Pulmonary artery endothelial cell (primary cell): ENCODE measurements around the gene SHC2. TPM values are rescaled to one million over a fixed set of nuclear protein-coding genes. Genes with fewer than 3 reads are reported as not detected.
"Not testable (repeated sequence)": the region's sequence is repeated elsewhere in the genome, so short reads cannot be mapped to it uniquely, and the experiment has no call there.

Experiments used
- DNase-seq: peaks from one replicate; pipeline ENCODE4 v3.0.0-alpha.2; 2011; ENCODE audit warnings: low read depth, low spot score
- total RNA-seq: library from RNA; depleted of rRNA; stranded (reverse); fragments of >200 nt; gene quantifications from 2 replicates; pipeline ENCODE4 v1.2.3, GENCODE V29; 2014

Gene SHC2
- total RNA-seq, 1 donor from 2014 or later: 4.7 TPM

GRCh38 chr19:492091-492531 is 31.3 kb upstream of the SHC2 start:
- DNase-seq: no peak

- no peak for DNase-seq
Observed at GRCh38 chr19:491146-491741, 30.4 kb upstream of the SHC2 start.

- no peak for DNase-seq
Observed at GRCh38 chr19:489418-490196, 28.8 kb upstream of the SHC2 start.

GRCh38 chr19:488505-489417 is 27.9 kb upstream of the SHC2 start:
- peak; percentile 83 for DNase-seq

GRCh38 chr19:485583-486236 is 24.9 kb upstream of the SHC2 start:
- no peak for DNase-seq

- DNase-seq: no peak
Observed at GRCh38 chr19:485077-485476, 24.2 kb upstream of the SHC2 start.

GRCh38 chr19:484494-484893 is 23.7 kb upstream of the SHC2 start:
- no peak for DNase-seq

- DNase-seq: no peak
Observed at GRCh38 chr19:483332-484072, 22.7 kb upstream of the SHC2 start.

GRCh38 chr19:482186-483041 is 21.6 kb upstream of the SHC2 start:
- no peak for DNase-seq

GRCh38 chr19:481100-481499 is 20.3 kb upstream of the SHC2 start:
- not testable (repeated sequence) for DNase-seq

- DNase-seq: no peak
Observed at GRCh38 chr19:480016-480855, 19.4 kb upstream of the SHC2 start.

- DNase-seq: no peak
Observed at GRCh38 chr19:478976-479375, 18.1 kb upstream of the SHC2 start.

GRCh38 chr19:478236-478903 is 17.5 kb upstream of the SHC2 start:
- no peak for DNase-seq

GRCh38 chr19:475360-475759 is 14.5 kb upstream of the SHC2 start:
- no peak for DNase-seq

GRCh38 chr19:474126-475078 is 13.6 kb upstream of the SHC2 start:
- DNase-seq: no peak

- no peak for DNase-seq
Observed at GRCh38 chr19:472005-472858, 11.4 kb upstream of the SHC2 start.
